Smooth muscle cell of the brain vasculature (primary cell): ENCODE measurements around the gene SYNJ2.

Experiments used
- DNase-seq: peaks from one replicate; pipeline ENCODE4 v3.0.0-alpha.2; 2012; ENCODE audit warnings: low read depth, low spot score

Gene SYNJ2

DNA sequence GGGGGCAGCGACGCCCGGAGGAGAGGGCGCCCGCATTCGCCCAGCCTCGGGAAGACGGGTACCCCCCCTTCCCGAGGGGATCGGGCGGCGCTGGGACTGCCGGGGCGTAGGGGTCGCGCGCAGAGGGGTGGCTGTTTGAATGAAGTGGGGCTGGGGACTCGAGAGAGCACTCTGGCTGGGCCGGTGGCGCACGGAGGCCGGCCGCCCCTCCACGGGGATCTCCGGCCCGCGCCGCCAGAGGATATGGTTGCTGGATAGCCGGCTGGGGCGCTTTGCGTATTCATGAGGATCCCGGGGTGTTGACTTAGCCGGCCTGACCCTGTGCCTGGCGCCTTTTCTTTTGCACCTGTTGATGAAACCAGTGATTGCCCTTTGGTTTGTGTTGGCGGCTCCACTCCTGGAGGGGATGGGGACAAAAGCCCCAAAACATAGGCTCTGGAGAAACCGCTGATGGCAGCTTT, 469 bp downstream of the SYNJ2 start:
- DNase-seq = no peak

DNA sequence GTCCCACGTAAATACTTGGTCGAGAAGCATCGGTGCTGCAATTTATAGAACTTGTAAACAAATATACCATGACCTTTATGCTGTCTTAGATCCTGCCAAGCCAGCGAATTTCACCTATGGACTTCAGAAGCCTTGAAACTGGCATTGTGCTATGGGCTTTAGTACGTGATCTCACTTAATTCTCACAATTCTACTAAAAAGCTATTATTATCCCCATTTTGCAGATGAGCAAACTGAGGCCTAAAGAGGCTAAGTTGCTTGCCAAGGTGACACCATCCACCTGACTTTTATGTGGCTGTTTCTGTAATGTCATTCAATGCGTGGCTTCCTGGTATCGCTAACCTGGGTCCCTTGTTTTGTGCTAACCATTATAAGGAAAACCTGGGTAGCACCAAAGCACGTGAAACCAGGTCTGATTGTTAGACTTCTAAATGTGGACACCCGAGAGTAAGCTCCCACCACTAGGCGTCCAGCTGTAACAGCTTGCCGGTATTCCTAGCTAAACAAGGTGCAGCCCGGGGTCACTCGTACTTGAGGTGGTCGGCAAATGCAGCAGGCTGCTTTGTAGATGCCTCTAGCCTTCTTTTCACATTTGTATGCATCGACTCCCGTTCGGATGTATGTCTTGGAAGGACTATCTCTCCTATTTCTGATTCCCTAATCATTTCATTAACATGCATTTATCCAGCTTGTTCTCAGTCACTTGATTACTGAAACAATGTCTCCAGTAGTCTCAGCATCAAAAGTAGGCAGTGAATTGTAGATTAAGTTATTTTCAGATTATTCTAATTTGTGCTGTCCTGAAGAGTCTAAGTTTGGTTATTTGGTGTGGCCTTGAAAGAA, 1.1 kb downstream of the SYNJ2 start:
- DNase-seq = no peak

DNA sequence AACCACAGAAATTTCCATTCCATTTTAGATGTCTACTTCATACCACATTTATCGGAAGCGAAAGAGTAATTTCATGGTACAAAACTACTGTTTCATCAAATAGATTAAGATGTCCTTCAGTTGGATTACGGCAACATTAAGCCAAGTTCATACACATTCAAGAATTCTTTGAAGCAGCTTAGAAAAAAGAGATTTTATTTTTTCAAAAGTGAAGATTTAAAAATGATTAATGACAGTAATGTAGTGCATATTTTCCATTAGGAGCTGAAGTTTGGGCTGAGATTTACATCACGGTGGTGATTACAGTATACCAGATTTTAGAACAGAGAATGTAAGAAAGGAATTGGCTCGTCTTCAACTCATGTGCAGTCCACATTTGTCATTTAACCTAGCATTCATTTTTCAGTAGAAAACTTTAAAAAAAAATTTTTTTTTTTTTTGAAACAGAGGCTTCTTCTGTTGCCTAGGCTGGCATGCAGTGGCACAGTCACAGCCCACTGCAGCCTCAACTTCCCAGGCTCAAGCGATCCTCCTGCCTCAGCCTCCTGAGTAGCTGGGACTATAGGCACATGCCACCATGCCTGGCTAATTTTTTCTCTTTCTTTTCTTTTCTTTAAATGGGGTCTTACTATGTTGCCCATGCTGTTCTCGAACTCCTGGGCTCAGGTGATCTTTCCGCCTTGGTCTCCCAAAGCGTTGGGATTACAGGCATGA, 1.9 kb downstream of the SYNJ2 start:
- no peak for DNase-seq

DNA sequence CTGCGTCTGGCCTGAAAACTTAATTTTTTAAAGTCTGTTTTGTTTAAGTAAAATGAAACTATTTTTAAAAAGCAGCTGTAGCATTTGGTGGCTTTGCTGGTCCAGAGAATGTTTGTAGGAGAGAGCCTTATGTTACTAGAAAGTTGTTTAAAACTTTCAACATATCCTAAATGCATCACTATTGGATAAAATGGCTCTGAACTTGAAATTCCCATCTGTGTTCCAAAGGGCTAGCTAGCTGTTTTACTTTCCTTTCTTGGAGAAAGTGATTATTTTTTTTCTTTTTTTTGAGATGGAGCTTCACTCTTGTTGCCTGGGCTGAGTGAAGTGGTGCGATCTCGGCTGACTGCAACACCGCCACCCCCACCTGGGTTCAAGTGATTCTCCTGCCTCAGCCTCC, 2.5 kb downstream of the SYNJ2 start:
- no peak for DNase-seq

DNA sequence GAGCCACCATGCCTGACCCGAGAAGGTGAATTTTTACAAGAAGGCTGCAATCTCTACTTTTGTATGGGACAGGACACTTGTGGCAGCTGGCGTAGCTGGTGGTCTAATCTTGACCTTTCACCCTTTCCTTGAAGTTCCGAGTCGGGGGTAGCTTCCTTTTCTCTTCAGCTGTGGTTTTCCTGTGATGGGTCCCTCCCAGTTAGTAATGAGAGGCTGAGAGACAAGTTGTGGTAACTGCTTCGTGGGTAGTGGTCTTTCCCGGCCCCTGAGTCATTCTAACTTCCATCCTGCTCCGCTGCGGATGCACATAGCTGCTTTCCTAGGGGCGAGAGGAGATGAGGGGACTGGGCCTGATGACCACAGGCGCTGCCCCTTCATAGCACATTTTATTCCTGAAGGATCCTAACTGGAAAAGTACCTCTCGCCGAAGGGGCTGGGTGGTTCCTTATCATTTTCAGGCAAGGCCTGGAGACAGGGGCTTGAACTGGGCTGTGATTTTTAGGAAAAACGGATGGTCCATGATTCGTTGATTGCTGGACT, 3.1 kb downstream of the SYNJ2 start:
- DNase-seq = no peak

DNA sequence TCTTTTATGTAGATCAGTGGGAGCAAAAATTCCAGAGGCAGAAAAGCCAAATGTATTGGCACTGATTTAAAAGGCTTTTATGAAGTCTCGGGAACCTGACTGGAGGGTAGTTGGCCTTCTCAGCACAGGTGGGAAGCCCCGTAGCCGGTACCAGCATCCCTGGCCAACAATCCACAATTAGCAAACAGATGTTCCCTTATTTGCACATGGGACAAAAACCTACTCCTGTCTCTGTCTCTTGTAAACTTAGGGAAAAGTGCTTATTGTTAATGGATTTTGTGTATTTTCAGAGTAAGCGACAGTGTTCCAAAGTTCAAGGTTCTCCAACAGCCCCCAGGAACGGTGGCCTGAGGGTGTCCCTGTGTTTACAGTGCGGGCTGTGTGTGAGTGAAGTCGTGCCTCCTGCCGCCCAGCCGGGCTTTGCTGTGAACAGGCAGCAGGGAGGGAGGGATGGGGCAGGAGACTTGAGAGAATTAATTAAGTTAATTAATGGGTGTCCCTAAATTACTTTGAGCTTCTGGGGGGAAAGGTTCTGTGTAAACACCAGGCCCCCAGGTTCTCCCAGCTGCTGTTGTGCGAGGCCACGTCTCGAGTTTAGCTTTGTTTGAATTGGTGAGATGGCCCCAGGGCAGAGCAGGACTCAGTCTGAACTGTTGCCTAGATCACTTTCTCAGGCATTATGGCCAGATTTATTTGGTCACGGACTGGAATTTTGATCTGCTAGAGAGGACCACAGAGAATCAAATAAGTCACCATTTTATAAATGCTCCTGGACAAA, 3.9 kb downstream of the SYNJ2 start:
- no peak for DNase-seq

DNA sequence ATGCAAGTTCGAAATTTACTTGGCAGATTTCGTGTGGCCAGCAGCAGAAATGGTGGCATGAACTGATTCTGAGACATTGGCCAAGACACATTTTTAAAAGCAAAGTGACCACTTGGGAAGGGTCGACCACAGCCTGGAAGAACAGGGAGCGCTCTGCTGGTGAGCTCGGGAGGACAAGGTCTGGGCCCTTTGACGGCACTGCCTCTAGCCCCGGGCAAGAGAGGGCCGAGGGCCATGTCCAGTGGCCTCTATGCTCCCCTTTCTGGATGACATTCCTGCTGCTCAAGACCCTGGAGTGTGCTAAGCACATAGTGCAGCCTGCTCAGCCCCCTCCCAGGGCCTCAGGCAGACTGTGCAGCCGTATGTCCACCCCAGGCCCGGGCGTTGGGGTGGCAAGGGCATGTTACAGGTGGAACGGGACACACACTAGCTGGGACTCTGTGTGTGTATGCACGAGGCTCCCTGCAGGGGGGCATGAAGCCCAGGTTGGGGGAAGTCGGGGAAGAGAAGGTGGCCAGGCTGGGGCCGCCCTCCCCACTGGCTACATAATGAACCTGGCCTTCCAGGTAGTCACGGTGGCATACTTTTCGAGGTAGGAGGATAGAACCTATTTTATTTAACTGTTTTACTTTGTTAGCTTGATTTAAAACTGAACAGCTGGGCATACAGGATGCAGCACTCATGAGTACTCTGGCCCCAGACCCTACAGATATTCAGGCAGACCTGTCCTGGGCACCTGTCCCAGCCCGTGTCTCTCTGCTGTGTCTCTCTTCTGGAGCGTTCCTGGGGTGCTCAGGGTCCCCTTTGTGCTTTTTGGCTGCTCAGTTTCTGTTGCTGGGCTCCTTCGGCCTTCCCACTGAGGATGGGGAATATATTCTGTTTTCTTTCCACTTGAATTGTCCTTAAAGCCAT, 6.4 kb downstream of the SYNJ2 start:
- DNase-seq = no peak

DNA sequence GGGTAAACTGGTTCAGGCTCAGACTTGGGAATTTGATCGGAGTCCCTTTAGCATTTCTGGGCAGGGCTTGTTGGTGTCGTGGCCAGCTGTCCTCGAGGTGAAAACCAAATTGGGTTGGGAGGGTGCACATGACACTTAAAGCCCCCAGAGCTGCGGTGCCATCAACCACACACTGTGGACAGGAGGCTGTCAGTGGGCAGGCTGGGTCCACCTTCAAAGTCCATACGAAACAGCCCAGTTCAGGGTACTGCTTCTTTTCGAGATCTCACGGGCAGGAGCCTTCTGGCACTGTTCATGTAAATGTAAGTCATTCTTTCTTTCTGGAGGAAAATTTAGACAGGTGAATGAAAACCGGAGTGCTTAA, 7.0 kb downstream of the SYNJ2 start:
- DNase-seq = no peak

DNA sequence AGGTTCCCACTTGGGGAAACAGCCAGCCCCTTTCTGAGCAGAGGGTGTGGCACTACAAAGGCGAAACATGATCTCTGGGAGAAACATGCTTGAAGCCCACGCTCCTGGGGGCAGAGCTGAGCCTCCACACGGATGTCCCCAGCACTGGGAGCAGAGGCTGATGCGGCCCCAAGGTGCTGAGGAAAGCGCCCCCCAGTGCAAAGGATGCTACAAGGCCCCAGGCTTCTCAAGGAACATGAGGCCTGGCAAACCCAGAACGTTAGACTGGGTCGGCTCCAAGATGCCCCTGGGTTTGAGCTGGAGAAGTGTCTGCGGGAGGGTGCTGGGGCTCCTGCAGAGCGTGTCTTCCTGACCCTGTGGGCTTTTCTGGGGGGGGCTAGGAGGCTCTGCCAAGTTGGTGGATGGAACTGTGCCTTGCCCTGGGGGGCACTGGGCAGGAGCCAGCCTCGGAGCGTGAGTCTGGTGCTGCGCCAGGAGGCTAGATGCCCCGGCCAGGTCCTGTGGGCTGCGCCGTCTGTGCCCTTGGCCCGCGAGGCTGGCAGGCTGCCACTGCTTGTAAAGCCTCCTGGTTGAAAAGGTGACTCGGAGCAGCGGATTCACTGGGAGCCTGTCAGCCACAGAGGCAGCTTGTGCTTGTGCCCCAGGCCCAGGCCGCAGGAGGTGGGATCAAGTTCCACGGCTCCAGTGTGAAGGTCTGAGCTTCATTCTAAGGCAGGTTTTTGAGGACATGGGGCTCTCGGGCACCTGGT, 8.1 kb downstream of the SYNJ2 start:
- no peak for DNase-seq

DNA sequence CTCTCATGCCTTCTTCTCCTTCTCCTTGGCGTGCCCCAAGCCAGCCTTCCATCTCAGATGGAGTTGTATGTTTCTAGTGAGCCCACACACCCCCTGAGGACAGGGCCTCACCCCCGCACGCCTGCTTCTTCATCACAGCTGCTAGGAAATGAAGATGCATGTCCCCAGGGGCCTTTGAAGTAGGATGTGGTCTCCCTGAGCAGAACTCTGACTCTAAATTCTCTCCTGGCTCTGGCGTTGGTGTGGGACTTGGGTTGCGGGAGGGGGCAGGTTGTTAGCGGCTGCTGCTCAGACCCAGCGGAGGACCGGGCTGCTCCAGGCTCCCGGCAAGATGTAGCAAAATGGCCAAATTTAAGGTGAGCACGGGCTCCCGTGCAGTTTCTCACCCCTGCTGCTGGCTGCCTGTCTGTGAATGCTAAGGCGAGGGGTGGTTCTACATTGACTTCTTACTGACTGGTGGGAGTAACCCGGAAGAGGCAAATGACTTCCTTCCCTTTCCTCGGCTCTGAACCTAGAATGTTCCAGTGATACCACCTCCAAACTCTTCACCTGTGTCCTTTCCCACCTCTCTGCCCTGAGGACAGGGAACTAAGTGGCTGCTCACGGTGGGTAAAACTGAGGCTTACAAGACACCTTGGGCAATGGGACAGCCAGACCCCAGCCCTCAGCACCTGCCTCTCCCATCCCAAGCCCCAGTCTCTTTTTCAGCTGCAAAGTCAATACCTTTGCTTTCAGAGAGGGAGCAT, 8.8 kb downstream of the SYNJ2 start:
- no peak for DNase-seq

DNA sequence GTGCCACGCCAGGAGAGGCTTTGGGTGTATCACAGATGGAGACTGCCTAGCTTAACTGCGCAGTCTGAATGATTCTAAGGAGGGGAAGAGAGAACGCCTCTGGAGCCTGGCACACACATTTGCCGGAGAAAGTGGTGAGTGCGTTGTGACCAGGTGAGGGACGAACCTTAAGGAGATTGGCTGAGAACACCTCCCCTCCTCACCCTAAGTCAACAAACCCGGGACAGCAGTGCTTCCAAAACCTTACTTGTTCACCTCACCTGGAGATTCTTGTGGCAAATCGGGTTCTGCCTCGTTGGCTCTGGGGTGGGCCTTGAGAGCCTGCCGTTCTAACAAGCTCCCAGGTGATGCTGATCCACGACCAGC, 9.4 kb downstream of the SYNJ2 start:
- DNase-seq = no peak

DNA sequence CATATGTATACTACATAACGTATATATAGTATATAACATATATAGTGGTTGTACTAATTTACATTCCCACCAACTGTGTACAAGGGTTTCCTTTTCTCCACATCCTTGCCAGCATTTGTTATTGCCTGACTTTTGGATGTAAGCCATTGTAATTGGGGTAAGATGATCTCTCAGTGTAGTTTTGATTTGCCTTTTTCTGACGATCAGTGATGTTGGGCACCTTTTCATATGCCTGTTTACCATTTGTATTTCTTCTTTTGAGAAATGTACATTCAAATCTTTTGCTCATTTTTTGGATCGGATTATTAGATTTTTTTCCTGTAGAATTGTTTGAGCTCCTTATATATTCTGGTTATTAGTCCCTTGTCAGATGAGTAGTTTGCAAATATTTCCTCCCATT, 11.4 kb downstream of the SYNJ2 start:
- no peak for DNase-seq

DNA sequence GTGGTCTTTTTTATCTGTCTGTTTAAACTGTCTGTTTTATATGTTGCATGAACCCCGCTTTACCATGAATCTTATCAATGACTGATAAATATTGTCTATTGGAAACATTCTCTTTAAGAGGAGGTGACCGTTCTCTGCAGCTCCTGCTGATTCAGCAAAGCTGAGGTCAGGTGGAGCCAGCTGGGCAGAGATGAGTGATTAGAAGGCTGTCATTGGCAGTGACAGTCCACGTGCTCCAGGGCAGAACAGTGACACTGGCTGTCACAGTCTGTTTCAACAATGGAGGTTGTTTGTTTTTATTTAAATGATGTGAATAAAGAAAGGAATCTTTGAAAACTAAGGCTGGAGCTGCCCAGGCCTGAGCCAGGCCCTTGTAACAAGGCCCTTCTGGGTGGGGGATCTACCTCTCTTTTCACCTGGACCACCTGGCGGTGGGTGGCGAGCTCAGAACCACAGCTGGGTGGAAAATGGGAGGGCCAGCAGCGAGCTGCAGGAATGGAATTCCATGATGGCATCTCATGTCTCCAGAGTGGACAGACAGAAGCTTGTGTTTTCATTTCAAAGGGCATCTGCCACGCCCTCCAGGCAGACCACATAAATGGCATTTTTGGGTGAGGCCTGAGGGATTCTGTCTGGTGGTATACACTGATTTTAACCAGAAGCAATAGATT, 12.6 kb downstream of the SYNJ2 start:
- DNase-seq = no peak

DNA sequence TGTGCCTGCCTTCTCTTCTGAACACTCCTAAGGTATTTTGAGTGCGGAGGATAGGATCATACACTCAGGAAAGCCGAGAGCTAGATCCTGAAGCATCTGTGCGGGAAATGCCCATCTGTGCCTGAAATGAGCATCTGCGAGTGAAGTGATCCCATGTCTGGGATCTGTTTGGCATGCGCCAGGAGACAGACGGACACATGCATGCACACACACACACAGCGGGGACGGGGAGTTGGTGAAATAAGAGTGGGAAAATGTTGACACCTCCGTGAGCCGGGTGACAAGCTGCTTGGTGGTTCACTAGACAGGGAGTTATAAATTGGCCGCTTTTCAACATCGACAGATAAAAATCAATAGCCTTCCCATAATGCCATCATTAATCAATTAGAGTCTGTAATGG, 13.8 kb downstream of the SYNJ2 start:
- no peak for DNase-seq

DNA sequence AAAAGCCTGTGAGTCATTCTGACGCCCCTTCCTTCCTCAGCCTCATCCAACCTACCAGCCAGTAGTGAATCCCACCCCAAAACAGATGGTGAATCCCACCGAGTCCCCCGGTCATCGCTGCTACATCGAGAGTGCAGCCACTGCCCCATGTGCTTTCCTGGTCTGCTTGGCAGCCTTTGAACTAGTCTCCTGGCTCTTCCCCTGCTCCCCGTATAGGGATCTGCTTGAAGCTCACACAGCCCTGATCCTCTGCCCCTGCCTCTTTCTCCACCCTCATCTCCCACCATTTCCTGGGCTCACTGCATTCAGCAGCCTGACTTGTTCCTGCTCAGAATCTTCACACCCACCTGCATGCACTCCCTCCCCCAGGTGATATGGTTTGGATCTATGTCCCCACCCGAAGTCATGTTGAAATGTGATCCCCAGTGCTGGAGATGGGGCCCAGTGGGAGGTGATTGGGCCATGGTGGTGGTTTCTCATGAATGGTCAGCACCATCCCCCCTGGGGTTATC, 14.6 kb downstream of the SYNJ2 start:
- DNase-seq = no peak

DNA sequence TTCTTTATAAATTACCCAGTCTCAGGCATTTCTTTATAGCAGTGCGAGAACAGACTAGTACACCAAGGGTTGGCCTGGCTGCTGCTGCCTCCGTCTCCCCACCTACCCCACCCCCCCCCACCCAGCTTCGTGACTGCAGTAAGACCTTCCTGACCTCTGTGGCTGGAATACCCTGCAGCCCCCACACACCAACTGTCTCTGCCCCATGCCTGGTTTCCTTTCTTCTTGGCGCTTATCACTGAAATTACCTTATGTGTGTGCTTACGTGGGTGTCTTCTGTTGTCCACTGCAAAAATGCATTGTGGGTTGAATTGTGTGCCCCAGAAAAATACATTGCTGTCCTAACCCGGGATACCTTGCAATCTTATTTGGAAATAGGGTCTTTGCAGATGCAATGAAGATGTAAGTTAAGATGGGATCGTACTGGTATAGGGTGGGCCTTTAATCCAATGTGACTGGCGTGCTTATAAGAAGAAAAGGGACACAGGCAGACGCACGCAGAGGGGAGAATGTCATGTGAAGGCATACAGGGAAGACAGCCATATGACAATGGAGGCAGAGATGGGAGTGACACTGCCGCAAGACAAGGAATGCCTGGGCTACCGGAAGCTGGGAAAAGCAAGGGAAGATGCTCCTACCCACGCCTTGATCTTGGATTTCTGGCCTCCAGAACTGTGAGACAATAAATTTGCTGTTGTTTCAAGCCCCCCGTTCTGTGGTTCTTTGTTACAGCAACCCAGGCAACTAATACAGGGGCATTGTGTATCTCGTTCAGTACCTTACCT, 15.4 kb downstream of the SYNJ2 start:
- DNase-seq = no peak

DNA sequence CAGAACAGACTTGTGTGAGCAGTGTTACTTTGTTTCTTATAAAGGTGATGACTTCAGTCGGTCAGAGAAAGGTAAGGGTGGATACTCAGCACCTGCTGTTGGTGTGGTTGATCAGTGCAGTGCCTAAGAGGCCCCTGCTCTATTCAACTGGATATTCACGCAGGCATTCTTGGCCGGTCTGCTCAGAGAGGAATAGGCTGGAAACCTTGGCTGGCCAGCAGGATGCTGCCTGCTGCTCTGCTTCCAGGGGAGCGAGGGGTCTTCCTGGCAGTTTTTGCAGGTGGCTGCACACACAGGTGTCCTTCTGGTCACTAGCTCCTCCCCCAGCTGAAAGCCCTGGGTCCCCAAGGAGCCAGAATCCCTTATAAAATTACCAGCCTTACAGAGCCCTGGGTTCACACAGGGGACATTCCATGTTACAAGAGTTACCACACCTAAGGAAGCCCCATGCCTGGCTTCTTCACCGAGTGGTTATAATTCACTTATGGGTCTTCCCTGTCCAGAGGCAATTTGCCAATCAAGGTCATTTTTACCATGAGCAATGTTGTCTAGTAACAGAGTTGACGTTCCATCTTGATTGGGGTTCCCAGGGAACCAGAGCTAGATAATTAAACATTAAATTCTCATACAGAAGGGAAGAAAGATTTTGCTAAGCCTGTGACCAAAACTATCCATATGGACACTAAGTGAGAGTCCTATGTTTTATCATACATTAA, 16.4 kb downstream of the SYNJ2 start:
- DNase-seq = no peak
